HG03520 (cell line): Measurements from ENCODE around the gene SETD6.

Experiments used
- ATAC-seq: cut with Tn5 transposase; IDR thresholded peaks from one replicate; pipeline ENCODE4 v1.9.1; 2021; ENCODE audit warnings: mild to moderate bottlenecking, moderate library complexity; ENCODE audit not compliant: unreplicated experiment

Gene SETD6

DNA sequence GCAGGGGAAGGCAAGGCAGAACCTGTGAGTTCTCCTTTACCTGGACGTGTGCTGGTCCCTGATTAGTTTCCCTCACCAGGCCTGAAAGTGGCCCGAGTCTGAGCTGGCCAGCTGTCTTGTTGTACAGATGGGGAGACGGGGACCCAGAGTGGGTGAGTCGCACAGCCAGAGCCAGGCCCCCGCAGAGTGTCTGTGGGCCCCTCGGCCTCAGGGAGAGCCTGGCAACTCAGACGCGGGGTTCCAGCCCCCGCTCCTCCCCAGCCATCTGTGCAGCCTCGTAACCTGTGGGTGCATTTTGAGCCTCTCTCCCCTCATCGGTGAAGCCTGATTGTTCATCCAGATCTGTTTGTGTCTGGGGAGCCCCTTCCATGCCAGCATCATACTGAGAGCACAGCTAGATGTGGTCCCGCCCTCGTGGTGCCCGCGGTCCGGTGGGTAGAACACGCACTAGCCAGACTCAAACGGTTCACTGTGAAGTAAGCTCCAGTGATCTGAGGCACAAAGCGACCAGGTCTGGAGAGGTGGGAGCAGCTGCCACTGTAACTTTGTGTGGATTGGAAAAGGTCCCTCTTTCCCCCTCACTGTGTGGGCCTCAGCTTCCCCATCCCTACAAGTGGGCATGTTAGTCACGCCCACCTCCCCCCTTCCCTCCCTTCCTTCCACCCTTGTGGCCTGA is 21.4 kb upstream of the SETD6 start:
- ATAC-seq = no peak

DNA sequence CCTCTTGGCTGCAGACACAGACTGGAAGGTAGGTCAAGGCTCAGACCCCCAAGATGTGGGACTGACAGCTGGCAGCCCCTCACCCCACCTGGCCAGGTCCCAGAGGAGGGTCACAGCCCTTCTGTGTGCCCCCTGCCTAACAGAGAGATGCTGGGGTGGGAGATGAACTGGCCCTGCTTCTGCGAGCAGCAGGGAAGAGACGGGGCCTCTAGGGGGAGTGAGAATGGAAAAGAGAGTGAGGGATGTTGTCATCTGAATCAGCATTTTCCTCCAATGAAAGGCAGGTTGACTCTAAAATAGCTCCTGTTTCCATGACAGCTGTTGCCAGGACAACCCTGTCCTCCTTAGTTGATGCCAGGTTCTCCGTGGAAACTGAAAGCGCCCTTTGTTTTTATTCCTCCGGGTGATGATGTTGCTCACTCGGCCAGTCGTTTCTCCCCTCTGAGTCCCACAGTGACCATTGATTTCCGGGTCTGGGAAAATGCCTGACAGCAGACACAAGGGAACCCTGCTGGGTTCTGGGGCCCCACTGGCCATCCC is 20.3 kb upstream of the SETD6 start:
- peak; percentile 58 for ATAC-seq

DNA sequence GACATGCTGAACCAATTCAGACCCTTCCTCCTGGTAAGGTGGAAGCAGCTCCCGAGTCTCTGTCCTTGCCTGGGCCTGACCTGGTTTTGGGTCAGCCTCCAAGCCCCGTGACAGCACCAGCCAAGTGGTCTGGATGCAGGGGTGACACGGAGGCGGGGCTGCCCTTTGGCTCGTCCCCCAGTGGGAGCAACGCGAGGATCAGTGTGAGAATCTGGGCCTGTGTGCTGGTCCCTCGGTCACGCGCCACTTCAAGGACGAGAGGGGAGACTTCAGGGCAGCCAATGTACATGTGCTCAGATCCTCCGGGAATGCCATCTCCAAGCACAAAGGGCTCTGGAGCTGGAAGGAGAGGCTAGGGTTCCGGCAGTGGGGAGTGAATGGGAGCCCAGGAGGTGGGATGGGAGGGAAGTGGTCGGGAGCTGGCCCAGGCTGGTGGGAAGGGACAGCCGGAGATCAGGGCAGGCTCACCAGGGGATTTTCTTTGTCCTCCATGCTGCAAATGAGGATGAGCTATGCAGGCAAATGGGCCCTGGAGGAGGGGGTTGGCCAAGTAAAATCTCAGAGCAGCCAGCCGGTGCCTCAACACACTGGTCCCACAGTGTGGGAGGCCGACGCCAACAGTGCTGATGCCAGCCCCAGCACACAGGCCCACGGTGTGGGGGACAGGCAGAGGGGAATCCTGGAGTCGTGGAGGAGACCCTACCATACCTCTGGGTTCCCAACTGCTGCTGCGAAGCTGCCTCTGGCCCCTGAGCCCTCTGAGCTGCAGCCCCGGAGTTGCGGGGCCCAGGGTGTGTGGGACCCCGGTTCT is 19.6 kb upstream of the SETD6 start:
- no peak for ATAC-seq

DNA sequence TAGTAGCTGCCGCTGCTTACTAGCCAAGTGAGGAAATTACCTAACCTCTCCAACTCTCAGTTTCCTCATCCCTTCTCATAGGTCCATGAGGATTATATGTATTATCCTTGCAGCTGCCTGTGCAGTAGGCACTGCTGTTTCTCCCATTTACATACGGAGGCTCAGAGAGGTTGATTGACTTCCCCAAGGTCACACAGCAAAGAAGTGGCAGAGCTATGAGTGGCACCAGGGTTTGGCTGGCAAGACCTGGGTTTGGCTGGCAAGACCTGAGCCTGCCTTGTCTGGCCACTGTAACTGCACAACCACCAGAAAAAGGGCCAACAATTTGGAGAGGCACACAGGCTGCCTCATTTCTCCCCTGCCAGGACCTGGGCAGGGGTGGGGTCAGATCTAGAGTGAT is 17.8 kb upstream of the SETD6 start:
- ATAC-seq = no peak

DNA sequence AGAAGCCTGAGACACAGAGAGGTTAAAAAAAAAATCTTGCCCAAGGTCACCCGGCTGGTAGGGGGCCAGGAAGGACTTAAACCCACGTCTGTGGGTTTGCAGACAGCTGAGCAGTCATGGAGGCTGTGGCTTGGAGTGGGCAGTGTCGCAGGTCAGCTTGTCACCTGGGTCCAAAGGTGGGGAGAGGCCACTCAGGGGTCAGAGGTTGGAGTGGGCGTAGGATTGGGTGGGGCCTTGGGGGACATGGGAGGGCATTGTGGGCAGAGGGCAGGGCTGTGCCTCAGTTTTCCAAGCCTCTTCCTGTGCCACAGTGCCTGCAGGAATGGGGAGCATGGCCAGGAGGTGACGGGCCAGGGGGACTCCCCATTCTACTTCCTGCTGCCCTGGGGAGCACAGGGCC is 17.4 kb upstream of the SETD6 start:
- no peak for ATAC-seq

DNA sequence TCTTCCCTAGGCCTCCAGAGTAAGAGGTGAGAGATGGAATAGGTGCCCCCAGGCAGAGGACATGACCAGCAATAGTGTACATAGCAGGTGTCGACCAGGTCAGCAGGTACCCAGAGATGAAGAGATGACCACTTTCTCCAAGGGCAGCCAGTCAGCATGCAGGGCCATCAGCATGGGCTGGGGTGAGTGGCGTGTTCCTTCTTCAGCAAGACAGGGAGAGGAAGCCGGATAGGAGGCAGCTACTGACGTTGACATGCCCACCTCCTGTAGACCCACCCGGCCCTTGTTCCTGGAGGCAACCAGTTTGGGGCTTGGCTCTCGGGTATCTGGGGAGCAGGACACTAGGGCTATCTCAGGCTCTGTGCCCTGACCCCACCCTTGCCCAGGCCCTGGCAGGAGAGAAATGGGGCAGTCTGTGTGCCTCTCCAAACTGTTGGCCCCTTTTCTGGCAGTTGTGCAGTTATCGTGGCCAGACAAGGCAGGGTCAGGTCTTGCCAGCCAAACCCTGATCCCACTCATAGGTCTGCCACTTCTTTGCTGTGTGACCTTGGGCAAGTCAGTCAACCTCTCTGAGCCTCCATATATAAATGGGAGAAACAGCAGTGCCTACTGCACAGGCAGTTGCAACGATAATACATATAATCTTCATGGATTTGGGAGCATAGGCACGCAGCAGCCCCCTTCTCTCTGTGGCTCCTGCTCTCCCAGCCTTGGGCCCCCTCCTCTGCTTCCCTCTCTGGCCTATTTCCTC is 16.8 kb upstream of the SETD6 start:
- no peak for ATAC-seq

DNA sequence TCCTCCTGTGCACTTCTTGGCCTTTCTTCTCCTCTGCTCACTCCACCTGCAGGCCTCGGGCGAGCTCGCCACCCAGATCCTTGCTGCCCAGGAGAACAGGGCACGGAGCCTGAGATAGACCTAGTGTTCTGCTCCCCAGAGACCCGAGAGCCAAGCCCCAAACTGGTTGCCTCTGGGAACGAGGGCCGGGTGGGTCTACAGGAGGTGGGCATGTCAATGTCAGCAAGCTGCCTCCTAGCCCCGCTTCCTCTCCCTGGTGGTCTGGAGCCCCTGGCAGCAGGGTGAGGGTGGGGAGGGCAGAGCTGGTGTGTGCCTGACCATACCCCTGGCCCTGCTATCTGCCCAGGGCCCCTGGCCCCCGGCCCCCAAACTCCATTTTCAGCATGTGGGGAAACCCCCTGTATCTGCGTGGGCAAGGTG is 16.2 kb upstream of the SETD6 start:
- ATAC-seq = no peak

DNA sequence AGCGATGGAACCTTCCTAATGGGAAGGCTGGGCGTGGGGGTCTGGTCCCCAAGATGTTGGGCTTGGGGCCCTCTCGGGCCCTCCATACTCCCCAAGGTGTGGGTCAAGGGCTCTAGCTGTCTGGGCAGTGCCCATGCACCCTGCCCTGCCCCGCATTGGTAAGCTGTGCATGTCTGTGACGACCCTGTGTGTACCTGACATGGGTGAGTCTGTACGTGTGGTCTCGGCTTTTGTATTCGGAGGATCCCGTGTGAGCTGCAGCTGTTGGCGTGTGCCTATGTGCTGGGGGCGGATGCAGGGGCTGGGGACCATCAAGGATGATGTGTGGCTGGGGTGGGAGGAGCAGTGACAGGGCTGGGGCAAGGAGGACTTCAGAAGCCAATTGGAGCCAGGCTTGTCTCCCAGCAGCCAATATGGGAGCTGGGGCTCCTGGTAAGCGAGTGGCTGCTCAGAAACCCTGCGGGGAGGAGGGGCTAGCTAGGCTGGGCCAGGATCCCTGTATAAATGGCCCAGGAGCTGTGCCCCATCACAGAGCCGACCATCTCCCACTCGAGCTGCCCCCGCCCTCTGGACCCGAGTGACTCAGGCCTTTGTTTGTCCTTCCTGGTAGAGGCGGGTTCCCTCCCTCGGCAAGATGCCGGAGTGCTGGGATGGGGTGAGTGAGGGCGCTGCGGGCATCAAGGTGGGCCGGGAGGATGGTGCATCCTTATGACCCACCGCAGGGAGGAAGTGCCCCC is 15.5 kb upstream of the SETD6 start, which contains the start of gene NDRG4:
Gene NDRG4, plus strand, starts transcription at position 529 of the 737 bp plus-strand sequence. Its CDS starts 106 bp downstream, at position 635.
- ATAC-seq = peak; percentile 55

DNA sequence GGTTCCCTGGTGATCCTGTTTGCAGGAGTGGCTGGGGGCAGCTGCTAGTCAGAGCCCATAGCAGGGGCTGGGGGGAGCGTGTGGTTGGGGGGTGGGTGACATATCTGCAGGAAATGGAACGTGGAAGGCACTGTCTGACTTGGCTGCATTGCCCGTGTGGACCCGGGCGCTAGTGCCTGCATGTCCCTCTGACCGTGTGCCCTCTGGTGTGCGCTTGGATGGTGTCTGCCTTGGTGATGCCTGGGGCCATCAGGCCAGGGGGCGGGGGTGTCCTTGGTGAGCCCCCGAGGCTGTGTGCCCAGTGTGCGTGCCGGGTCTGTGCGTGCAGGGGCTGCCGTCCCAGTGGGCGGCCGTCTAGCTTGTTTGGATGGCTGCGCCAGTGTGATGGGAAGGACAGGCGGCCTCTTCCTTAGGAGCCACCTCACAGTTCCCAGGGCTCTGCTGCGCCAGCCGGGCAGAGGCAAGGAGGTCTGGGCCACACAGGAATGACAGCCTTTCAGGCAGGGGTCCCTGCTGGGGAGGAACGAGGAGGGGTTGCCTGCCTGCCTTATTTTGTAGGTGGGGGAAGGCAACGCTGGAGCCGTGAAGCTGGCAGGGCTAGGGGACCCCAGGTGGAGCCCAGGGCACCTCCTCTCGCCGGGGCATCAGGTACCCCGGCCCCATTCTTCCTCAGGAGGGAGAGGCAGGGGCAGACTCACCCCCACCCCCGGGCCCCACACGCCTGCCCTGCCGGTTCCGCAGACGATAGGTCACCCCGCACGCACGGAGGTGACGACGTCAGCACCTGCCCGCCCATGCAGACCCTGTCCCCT is 14.7 kb upstream of the SETD6 start:
- ATAC-seq = no peak

DNA sequence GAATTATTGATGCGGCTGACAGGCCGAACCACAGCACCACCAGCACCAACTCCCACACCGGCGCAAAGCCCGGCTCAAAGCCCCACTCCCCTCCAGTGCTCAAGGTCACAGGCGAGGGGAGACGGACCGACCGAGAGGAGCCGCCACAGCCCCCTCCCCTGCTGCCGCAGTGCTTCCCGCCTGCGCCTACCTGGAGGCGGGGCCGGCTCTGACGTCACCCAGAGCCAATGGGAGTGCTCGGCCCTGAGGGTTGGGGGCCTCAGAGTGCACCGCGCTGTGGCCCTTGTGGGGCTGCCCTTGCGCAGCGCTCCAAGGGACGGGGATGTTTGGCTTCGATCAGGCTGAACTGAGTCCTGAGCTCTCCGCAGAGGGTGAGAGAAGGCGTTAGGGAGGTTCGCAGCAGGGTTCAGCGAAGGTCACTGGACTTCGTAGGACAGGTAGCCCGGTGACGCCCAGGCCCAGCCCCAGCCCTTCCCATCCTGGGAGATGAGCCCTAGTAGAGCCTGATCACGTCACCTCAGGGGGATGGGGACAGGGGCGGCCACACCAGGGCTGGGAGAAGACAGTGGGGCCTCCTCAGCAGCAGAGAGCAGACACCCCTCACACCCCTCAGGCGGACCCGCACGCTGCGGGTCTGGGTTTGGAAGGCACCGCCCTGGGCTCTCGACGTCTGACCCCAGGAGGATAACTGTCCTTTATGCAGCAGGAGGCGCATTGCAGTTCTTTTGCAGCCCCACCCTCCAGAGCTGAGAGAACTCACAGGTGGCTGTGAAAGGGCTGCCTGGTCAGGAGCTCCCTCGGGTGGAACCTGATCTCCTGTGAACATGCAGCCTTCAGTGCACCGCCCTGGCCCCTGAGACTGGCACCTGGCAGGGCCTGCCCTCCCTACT is 13.8 kb upstream of the SETD6 start:
- no peak for ATAC-seq

DNA sequence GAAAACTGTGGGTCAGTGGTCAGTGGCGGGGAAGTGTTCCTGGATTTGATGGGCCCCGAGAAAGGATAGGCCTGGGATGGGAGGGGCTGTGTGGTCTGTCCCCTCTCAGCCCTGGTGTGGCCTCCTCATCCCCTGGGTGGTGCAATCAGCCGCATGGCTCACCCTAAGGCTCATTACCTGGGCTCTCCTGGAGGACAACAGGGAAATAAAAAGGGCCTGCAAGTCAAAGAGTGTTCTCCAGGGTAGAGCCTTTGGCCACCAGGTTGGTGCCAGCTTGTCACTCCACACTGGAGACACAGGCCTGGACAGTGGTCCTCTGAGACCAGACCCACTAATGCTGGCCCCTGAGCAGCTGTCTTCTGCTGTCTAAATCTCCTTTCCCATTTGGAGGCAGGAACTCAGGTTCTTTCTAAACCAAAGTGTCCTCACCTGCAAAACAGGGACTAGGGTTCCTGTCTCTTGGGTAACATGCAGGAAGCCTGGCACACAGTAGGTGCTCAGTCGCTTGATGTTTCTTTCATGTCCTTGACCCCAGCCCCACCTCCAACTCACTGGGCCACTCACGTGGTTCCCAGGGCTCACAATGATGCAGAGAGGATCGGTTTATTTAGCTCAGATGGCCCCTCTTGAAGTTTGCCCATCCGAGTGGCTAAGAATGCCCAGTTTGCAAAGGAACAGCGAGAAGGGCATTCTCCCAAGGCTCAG is 12.9 kb upstream of the SETD6 start:
- ATAC-seq = no peak

DNA sequence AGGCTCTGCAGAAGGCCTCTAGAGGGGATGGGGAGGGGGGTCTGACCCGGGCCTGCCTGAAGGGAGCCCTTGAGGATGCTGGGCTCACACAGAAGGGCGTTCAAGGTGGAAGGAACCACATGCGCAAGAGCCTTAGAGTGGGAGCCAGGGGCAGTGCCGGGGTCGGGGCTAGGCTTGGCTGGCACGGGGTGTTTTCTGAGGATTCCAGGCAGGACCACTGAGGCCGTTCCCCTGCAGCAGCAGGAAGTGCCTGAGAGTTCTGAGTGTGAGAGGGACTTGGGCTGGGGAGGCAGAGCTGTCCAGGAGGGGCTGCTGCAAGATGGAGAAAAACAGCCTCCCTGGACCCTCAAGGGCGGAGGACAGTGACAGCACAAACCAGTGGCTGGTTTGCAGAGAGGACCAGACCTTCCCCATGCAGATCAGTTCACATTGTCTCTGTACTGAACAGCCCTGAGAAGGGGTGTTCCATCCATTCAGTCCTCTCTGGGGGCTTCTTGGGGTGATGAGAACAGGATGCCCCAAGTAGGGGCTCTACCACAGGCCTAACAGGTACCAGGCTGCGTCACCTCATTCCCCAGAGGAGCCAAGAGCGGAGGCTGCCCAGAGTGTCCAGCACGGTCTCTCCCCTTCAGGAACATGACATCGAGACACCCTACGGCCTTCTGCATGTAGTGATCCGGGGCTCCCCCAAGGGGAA is 12.0 kb upstream of the SETD6 start:
- ATAC-seq = no peak

DNA sequence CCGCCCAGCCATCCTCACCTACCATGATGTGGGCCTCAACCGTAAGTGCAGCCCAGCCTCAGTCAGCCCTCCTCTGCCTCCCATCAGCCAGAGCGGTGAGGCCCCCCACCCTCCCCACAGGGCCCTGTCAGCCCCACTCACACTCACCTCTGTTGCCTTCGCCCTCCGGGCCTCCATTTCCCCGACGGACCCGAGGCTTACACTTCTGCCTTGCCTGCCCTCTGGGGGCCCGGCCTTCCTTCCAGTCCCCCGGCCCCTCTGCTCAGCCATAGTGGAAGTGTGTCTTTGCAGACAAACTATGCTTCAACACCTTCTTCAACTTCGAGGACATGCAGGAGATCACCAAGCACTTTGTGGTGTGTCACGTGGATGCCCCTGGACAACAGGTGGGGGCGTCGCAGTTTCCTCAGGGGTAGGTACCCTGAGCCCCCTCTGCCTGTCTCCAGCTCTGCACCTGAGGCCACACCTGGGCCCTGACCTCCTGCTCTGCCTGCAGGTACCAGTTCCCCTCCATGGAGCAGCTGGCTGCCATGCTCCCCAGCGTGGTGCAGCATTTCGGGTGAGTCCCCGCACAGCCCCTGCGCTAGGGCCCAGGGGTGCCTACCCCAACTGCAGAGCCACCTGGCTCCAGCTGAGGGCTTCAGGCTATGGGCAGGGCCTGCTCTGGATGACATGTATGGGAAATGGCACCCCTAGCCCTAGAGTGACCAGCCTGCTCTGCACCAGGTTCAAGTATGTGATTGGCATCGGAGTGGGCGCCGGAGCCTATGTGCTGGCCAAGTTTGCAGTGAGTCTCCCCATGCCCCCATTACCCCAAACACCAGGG is 11.2 kb upstream of the SETD6 start:
- no peak for ATAC-seq

DNA sequence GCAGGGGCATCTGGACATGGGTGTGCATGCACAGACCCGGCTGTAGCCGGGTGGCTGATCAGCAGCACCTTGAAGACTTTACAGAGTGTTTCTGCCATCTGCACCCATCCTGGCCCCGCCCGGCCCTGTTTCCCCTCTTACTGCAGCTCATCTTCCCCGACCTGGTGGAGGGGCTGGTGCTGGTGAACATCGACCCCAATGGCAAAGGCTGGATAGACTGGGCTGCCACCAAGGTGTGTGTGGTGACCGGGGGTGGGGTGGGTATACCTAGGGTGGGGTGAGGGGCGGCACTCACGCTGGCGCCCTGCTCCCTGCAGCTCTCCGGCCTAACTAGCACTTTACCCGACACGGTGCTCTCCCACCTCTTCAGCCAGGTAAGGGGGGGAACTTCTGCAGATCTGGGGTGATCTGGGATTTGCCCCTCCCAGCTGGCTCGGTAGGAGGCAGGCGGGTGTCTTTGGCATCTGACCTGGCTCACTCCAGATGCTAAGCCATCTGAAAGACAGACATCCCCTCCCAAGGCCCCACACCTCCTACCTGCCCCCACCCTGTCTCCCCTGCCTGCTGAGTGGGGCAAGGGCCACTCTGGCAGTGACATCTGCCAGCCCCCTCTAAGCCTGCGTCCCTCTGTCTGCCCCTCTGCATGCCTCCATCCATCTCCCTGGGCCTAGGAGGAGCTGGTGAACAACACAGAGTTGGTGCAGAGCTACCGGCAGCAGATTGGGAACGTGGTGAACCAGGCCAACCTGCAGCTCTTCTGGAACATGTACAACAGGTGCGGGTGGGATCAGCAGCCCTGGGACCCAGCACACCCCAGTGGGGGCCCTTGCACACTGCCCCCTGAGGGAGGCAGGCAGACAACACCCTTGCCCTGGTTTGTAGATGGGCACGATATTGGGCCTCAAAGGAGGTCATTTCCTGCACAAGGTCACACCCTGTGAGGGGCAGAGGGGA is 8.8 kb upstream of the SETD6 start:
- ATAC-seq = no peak

DNA sequence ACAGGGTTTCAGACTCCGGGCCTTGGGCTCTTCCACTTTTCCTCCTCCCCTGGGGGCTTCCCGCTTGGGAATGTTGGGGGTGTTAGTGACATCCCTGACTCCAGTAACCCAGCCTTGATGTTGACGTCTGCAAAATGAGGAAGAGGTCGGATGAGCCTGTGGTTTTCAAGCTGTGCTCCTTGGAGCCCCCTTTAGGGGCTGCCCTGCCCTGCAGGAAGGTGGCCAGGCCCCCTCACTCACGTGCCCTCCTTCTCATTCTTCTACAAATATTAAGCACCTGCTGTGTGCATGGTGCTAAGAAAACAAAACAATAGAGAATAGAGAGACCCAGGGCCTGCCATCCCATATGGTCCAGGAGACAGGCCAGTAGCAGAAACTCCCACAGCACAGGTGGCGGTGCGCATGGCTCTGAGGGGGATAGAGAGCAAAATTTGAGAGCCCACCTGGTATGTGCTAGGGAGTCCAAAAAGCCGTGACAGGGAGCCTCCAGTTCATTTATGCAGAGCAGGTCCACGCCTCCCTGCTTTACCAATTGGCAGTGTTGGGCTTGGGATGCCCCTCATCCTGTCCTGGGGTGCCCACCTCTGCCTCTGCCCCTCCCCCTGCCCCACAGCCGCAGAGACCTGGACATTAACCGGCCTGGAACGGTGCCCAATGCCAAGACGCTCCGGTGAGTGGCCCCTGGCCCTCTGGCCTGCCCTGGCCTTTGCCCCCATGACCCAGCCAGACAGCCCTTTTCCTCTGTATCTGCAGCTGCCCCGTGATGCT is 7.9 kb upstream of the SETD6 start:
- ATAC-seq = no peak
